Measurements from ENCODE around the gene ADGRL2.
A peak's percentile ranks its signal among the peaks of the same experiment; 100 is the strongest.

Gene ADGRL2

DNA sequence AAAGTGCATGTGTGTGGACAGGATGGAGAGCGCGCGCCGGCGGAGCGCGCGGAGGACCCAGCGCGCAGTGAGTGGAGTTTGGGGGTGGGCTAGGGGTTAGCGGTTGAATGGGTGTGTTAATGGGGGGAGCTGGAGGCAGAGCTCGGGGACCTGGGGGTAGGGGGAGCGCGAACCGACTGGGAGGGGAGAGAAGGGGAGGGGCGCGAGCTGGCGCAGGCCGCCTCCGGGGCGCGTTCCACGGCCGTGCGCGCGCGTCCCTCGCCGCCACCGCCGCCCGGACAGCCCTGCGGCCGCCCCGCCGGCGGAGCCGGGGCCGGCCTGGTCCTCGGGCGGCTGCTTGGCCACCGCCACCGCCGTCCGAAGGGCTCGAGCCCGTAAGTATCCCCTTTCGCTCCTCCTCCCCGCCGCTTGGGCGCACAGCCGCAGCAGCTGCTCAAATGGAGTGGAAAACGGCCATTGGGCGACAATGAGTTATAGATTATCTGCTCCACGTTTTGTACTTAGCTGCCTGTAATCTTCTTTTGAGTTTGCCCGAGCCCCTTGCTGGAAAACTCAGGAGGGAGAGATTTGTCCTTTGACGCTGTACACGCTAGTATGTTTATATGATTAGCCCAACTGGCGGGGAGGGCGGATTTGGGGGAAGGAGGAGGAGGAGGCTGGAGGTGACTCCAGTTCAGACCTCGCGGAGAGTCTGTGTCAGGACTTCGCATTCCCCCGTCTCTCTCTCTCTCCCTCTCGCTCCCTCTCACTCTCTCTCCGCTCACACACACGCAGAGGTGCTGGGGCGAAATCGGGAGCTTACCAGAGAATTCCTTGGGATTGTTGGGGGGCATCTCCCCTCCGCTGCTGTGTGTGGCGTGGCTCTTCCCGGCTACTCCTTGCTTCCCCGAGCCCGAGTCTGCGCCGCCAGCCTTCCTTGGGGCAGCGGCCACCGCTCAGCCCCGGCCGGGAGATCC lies at the start of gene ADGRL2:
ADGRL2 (plus strand) TSS at position 240 of the 956 bp plus-strand sequence. CDS start 36,051 bp downstream, outside the sequence.
- no peaks in the 10 kb centered on the region for H3K27me3 ChIP-seq (ENCODE audit: control insufficient read depth in 1 of 2, insufficient read depth in 2 of 2, low read length in 2 of 2)

DNA sequence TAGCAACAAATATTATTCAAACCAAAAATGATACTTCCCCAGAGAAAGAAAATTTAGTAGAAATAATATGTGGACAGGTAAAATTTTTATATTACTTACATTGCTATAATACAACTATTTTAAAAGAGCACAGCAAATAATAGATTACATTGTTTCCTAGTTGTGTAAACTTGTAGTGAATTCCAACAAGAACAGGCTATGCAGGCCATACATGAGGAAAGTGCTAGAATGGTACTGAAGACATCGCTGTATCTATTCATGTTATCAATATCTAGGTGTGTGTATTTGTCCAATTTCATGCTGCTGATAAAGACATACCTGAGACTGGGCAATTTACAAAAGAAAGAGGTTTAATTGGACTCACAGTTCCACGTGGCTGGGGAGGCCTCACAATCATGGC lies 47.9 kb upstream of the ADGRL2 start:
- H3K27ac ChIP-seq (ENCODE audit: low read length), result no peak overlapping the region
- no peaks in the 10 kb centered on the region for H3K9me3 ChIP-seq (ENCODE audit: control insufficient read depth in 2 of 2, low read length in 2 of 2)
- no peaks in the 10 kb centered on the region for H3K36me3 ChIP-seq (ENCODE audit: control insufficient read depth in 2 of 2, insufficient read depth in 2 of 2, low read length in 2 of 2)
- H3K4me3 ChIP-seq (ENCODE audit: low read length in 2 of 2), result no peak overlapping the region
- no peaks in the 10 kb centered on the region for H3K27me3 ChIP-seq (ENCODE audit: control insufficient read depth in 1 of 2, insufficient read depth in 2 of 2, low read length in 2 of 2)
- H3K9ac ChIP-seq (ENCODE audit: low read length in 2 of 2), result no peak overlapping the region
- H3K4me1 ChIP-seq (ENCODE audit: control insufficient read depth, insufficient read depth, low read length), result no peaks in the 10 kb centered on the region

More for the DNA sequence above, at the start of gene ADGRL2:
- Histone ChIP-seq H3K9me3 (ENCODE audit: control insufficient read depth in 2 of 2, low read length in 2 of 2) (no peaks in the 10 kb centered on the region), H3K27ac (ENCODE audit: low read length) (peak within 1 kb of the TSS; percentile 89), H3K9ac (ENCODE audit: low read length in 2 of 2) (peak within 1 kb of the TSS; percentile 80 to 88), H3K4me3 (ENCODE audit: low read length in 2 of 2) (peak within 1 kb of the TSS; percentile 86 to 91), H3K4me1 (ENCODE audit: control insufficient read depth, insufficient read depth, low read length) (no peaks in the 10 kb centered on the region), H3K36me3 (ENCODE audit: control insufficient read depth in 2 of 2, insufficient read depth in 2 of 2, low read length in 2 of 2) (no peaks in the 10 kb centered on the region)

- no peaks in the 10 kb centered on the region for H3K36me3 ChIP-seq (ENCODE audit: control insufficient read depth in 2 of 2, insufficient read depth in 2 of 2, low read length in 2 of 2)
- H3K9me3 ChIP-seq (ENCODE audit: control insufficient read depth in 2 of 2, low read length in 2 of 2), result no peaks in the 10 kb centered on the region
- H3K4me3 ChIP-seq (ENCODE audit: low read length in 2 of 2), result no peak overlapping the region
- H3K9ac ChIP-seq (ENCODE audit: low read length in 2 of 2), result no peak overlapping the region
- H3K27ac ChIP-seq (ENCODE audit: low read length), result no peak overlapping the region
- no peaks in the 10 kb centered on the region for H3K4me1 ChIP-seq (ENCODE audit: control insufficient read depth, insufficient read depth, low read length)
- no peaks in the 10 kb centered on the region for H3K27me3 ChIP-seq (ENCODE audit: control insufficient read depth in 1 of 2, insufficient read depth in 2 of 2, low read length in 2 of 2)
Observed at GRCh38 chr1:81754424-81754823, 46.3 kb upstream of the ADGRL2 start.

GRCh38 chr1:81756872-81757271 lies 43.9 kb upstream of the ADGRL2 start:
- Histone ChIP-seq H3K4me3 (ENCODE audit: low read length in 2 of 2) (no peak overlapping the region), H3K9ac (ENCODE audit: low read length in 2 of 2) (no peak overlapping the region), H3K27me3 (ENCODE audit: control insufficient read depth in 1 of 2, insufficient read depth in 2 of 2, low read length in 2 of 2) (no peaks in the 10 kb centered on the region), H3K9me3 (ENCODE audit: control insufficient read depth in 2 of 2, low read length in 2 of 2) (no peaks in the 10 kb centered on the region), H3K36me3 (ENCODE audit: control insufficient read depth in 2 of 2, insufficient read depth in 2 of 2, low read length in 2 of 2) (no peaks in the 10 kb centered on the region), H3K27ac (ENCODE audit: low read length) (no peak overlapping the region), H3K4me1 (ENCODE audit: control insufficient read depth, insufficient read depth, low read length) (no peaks in the 10 kb centered on the region)

GRCh38 chr1:81757398-81758020 lies 43.2 kb upstream of the ADGRL2 start:
- Histone ChIP-seq H3K9ac (ENCODE audit: low read length in 2 of 2) (no peak overlapping the region), H3K27ac (ENCODE audit: low read length) (no peak overlapping the region), H3K36me3 (ENCODE audit: control insufficient read depth in 2 of 2, insufficient read depth in 2 of 2, low read length in 2 of 2) (no peaks in the 10 kb centered on the region), H3K4me3 (ENCODE audit: low read length in 2 of 2) (no peak overlapping the region), H3K27me3 (ENCODE audit: control insufficient read depth in 1 of 2, insufficient read depth in 2 of 2, low read length in 2 of 2) (no peaks in the 10 kb centered on the region), H3K4me1 (ENCODE audit: control insufficient read depth, insufficient read depth, low read length) (no peaks in the 10 kb centered on the region), H3K9me3 (ENCODE audit: control insufficient read depth in 2 of 2, low read length in 2 of 2) (no peaks in the 10 kb centered on the region)

DNA sequence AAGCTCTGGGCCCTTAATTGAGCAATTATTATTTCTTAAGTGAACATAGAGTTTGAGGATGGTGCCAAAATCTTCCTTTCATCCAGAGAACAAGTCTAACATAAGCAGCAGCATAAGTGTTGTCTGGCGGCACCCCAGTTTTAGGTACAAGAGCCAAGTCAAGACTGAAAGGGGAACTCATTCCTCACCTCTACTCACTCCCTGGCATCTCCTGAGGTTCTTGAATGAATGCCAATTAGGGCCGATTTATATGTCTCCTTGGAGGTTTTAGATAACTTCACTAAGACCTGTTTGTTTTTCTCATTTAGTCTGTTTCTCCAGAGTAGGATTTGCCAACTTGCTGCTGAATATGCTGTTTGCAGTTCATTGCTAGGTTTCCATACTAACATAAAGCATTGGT lies 42.6 kb upstream of the ADGRL2 start:
- H3K9me3 ChIP-seq (ENCODE audit: control insufficient read depth in 2 of 2, low read length in 2 of 2), result no peaks in the 10 kb centered on the region
- no peaks in the 10 kb centered on the region for H3K36me3 ChIP-seq (ENCODE audit: control insufficient read depth in 2 of 2, insufficient read depth in 2 of 2, low read length in 2 of 2)
- no peaks in the 10 kb centered on the region for H3K4me1 ChIP-seq (ENCODE audit: control insufficient read depth, insufficient read depth, low read length)
- H3K27me3 ChIP-seq (ENCODE audit: control insufficient read depth in 1 of 2, insufficient read depth in 2 of 2, low read length in 2 of 2), result no peaks in the 10 kb centered on the region
- no peak overlapping the region for H3K27ac ChIP-seq (ENCODE audit: low read length)
- H3K4me3 ChIP-seq (ENCODE audit: low read length in 2 of 2), result no peak overlapping the region
- no peak overlapping the region for H3K9ac ChIP-seq (ENCODE audit: low read length in 2 of 2)

DNA sequence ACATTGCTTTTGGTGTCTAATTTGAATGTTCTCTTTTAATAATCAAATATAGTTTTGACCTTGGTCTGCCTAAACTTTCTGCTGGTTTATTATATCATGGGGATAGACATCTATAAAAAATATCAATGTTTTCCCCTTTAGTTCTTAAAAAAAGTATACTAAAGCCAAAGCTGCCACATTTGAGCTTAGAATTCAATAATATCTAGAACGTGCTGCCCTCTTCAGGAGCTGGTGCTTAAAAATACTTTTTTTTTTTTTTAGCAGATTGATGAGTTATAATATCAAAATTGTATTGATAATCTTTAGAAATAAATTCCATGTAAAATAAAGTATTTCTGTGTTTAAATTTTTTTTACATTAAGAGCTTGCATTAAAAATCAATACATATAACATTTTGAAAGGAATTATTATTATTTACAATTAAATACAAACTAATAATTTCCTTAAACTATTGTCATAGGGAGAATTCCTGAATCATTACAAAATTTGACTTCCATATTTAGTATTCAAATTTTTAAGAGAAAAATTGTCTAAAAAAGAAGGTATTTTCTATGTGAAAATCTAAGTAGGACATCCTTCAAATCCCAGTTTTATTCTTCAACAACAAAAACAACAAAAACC lies 40.1 kb upstream of the ADGRL2 start:
- Histone ChIP-seq H3K4me1 (ENCODE audit: control insufficient read depth, insufficient read depth, low read length) (no peaks in the 10 kb centered on the region), H3K4me3 (ENCODE audit: low read length in 2 of 2) (no peak overlapping the region), H3K27me3 (ENCODE audit: control insufficient read depth in 1 of 2, insufficient read depth in 2 of 2, low read length in 2 of 2) (no peaks in the 10 kb centered on the region), H3K9ac (ENCODE audit: low read length in 2 of 2) (no peak overlapping the region), H3K27ac (ENCODE audit: low read length) (no peak overlapping the region), H3K9me3 (ENCODE audit: control insufficient read depth in 2 of 2, low read length in 2 of 2) (no peaks in the 10 kb centered on the region), H3K36me3 (ENCODE audit: control insufficient read depth in 2 of 2, insufficient read depth in 2 of 2, low read length in 2 of 2) (no peaks in the 10 kb centered on the region)

GRCh38 chr1:81775510-81775909 lies 25.2 kb upstream of the ADGRL2 start:
- H3K9me3 ChIP-seq (ENCODE audit: control insufficient read depth in 2 of 2, low read length in 2 of 2), result no peaks in the 10 kb centered on the region

GRCh38 chr1:81780705-81781454 lies 19.9 kb upstream of the ADGRL2 start:
- Histone ChIP-seq H3K4me3 (ENCODE audit: low read length in 2 of 2) (no peak overlapping the region), H3K36me3 (ENCODE audit: control insufficient read depth in 2 of 2, insufficient read depth in 2 of 2, low read length in 2 of 2) (no peaks in the 10 kb centered on the region), H3K4me1 (ENCODE audit: control insufficient read depth, insufficient read depth, low read length) (no peaks in the 10 kb centered on the region), H3K27ac (ENCODE audit: low read length) (no peak overlapping the region), H3K9me3 (ENCODE audit: control insufficient read depth in 2 of 2, low read length in 2 of 2) (no peaks in the 10 kb centered on the region), H3K9ac (ENCODE audit: low read length in 2 of 2) (no peak overlapping the region), H3K27me3 (ENCODE audit: control insufficient read depth in 1 of 2, insufficient read depth in 2 of 2, low read length in 2 of 2) (no peaks in the 10 kb centered on the region)

More at GRCh38 chr1:81775510-81775909, 25.2 kb upstream of the ADGRL2 start:
- Histone ChIP-seq H3K27me3 (ENCODE audit: control insufficient read depth in 1 of 2, insufficient read depth in 2 of 2, low read length in 2 of 2) (no peaks in the 10 kb centered on the region), H3K4me3 (ENCODE audit: low read length in 2 of 2) (no peak overlapping the region), H3K36me3 (ENCODE audit: control insufficient read depth in 2 of 2, insufficient read depth in 2 of 2, low read length in 2 of 2) (no peaks in the 10 kb centered on the region), H3K4me1 (ENCODE audit: control insufficient read depth, insufficient read depth, low read length) (no peaks in the 10 kb centered on the region), H3K9ac (ENCODE audit: low read length in 2 of 2) (no peak overlapping the region), H3K27ac (ENCODE audit: low read length) (no peak overlapping the region)

DNA sequence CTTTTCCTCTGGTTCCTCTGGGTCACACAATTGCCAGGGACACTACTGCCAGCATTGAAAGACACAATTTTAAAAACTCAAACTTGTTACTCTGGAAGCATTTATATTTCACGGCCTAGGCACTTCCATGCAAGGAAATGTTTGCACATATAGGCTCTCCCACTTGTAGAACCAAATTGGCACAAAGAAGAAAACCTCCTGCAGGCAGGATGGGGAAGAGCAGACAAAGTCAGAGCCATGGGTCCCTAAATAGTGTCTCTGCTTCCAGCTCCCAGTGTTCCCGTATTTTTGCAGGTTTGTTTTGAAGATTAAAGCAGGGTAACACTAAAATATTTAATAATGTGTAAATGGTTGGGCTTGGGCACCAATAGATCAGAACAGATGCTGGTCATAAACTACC lies 19.0 kb upstream of the ADGRL2 start:
- Histone ChIP-seq H3K36me3 (ENCODE audit: control insufficient read depth in 2 of 2, insufficient read depth in 2 of 2, low read length in 2 of 2) (no peaks in the 10 kb centered on the region), H3K27ac (ENCODE audit: low read length) (no peak overlapping the region), H3K27me3 (ENCODE audit: control insufficient read depth in 1 of 2, insufficient read depth in 2 of 2, low read length in 2 of 2) (no peaks in the 10 kb centered on the region), H3K4me1 (ENCODE audit: control insufficient read depth, insufficient read depth, low read length) (no peaks in the 10 kb centered on the region), H3K4me3 (ENCODE audit: low read length in 2 of 2) (no peak overlapping the region), H3K9ac (ENCODE audit: low read length in 2 of 2) (no peak overlapping the region), H3K9me3 (ENCODE audit: control insufficient read depth in 2 of 2, low read length in 2 of 2) (no peaks in the 10 kb centered on the region)

All from stomach smooth muscle (tissue), 2 donors.